Esophagus squamous epithelium (tissue), 4 donors: ENCODE results near the gene MROH2B.

Experiments used
- POLR2A ChIP-seq, 4 donors: fragments of 450-650 bp; IDR thresholded peaks; one replicate each; pipeline ENCODE4 v1.6.1; 2017; ENCODE audit warnings: antibody characterized with exemption in 4 of 4, mild to moderate bottlenecking in 4 of 4, moderate library complexity in 3 of 4
- TF ChIP-seq, protein P1 (sequence below), 6 experiments: fragments of 450-650 bp in 4 of 6; fragments of 200-600 bp in 2 of 6; sonication (generic) in 2 of 6; IDR thresholded peaks; one replicate each; pipeline ENCODE4 v1.5.1; 2016 to 2019; ENCODE audit warnings: antibody characterized with exemption in 6 of 6, mild to moderate bottlenecking in 4 of 6, moderate library complexity in 4 of 6

DNA sequence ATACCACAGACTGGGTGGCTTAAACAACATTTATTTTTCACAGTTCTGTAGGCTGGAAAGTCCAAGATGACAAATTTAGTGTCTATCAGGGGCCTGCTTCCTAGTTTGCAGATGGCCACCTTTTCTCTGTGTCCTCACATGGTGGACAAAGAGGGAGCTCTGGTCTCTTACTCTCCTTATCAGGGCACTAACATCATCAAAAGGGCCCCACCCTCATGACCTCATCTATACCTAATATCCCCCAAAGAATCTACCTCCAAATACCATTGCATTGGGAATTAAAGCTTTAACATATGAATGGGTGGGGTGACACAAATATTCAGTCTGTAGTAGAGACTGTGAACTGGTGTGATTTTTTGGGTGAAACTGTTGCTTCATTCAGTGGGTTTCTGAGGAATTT lies 83.8 kb downstream of the MROH2B start:
- TF ChIP-seq, protein P1, sequence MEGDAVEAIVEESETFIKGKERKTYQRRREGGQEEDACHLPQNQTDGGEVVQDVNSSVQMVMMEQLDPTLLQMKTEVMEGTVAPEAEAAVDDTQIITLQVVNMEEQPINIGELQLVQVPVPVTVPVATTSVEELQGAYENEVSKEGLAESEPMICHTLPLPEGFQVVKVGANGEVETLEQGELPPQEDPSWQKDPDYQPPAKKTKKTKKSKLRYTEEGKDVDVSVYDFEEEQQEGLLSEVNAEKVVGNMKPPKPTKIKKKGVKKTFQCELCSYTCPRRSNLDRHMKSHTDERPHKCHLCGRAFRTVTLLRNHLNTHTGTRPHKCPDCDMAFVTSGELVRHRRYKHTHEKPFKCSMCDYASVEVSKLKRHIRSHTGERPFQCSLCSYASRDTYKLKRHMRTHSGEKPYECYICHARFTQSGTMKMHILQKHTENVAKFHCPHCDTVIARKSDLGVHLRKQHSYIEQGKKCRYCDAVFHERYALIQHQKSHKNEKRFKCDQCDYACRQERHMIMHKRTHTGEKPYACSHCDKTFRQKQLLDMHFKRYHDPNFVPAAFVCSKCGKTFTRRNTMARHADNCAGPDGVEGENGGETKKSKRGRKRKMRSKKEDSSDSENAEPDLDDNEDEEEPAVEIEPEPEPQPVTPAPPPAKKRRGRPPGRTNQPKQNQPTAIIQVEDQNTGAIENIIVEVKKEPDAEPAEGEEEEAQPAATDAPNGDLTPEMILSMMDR (IDR thresholded peaks at IDR 0.05): no peak
- TF ChIP-seq POLR2A (IDR thresholded peaks at IDR 0.05): no peak
